ENCODE data around the gene CEP164.
A peak's percentile ranks its signal among the peaks of the same experiment; 100 is the strongest.

CEP164 gene
- 64.4 to 115 (median 92.2) reads per million in 4 experiments for total RNA-seq

DNA sequence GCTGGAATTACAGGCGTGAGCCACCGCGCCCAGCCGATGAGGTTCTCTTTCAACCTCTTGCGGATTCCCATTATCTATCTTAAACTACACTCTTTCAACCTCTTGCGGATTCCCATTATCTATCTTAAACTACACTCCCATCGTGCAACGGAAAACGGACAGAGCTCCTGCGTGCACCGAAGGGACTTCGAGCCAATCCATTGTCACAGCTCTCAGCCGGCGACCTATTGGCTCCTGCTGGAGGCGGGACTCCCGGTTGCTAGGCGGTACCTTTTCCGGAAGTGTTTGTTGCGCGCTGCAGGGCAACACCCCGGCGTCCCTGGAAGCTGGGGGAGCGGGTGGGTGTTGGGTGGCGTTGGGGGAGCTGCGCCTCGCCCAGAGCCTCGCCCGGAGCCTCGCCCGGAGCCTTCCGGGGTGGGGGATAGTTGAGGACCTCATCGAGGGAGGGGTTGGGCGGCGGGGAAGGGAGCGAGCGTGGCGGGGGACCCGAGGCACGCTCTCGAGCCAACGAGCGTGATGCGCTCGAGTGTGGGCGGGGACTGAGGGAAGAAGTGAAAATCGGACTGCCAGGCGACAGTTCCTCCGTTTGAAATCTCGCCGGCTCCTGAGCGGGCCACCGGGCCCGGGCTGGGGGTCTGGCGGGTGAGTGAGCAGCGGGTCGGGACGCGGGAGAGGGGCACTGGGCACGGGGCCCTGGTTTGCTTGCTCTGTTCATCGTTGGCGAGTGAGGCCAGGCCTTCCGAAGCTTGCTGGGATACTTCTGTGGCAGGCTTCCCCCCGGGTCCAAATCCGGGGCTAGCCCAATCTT lies at the start of gene CEP164:
CEP164 (plus strand) TSS at position 288 of the 808 bp plus-strand sequence. CDS start 10,733 bp downstream, outside the sequence.
- peak; percentile 87 for DNase-seq

DNA sequence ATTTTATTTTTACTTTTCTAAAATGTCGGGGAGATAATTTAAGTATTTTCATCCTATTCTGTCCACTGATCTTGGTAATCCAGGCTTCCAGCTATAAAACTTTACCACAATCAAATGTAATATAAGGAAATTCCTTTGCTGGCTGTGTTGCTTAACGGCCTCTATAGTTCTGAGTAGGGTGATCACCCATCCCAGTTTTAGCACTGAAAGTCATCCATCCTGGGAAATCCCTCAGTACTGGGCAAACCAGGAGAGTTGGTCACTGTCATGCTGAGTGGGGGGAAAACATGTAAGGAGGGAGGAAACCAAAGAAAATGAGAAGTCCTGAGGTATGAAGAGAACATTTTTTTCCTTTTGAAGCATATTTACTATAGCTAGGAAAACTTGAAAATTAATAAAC lies 49.3 kb upstream of the CEP164 start:
- no peak for DNase-seq

DNA sequence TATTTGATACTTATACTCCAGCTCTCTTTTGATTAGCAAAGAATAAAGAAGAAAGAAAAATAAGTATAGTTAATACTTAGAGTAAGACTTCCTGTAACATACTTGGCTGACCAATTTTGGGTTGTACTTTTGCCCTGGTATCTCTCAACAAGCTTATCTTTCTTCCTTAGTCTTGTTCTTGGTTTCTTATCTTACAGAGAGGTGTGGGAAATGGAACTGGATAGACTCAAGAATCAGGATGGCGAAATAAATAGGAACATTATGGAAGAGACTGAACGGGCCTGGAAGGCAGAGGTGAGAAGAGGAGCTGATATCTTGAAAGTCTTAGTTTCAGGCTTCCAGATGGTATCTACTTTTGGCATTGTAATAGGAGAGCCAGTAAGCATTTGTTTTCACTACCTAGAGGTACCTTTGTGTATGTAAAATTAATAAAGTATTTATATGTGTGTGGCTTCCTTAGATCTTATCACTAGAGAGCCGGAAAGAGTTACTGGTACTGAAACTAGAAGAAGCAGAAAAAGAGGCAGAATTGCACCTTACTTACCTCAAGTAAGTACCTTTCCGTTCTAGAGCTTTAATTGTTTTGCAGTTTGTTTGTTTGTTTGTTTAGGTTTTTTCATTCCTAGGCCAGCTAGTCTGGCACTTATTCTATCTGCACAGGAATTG lies 47.8 kb upstream of the CEP164 start:
- DNase-seq: no peak

DNA sequence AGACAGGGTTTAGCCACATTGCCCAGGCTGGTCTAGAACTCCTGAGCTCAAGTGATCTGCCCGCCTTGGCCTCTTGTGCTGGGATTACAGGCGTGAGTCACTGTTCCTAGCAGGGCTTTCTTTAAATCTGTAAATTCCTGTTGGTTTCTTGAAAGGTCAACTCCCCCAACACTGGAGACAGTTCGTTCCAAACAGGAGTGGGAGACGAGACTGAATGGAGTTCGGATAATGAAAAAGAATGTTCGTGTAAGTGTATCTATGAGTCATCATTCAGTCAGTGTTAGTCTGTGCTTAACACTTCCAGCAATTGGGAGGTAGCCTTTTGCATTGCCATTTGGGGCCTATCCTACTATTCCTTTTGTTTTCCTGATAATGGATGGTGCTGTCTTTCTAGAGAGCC lies 46.5 kb upstream of the CEP164 start:
- DNase-seq: no peak

DNA sequence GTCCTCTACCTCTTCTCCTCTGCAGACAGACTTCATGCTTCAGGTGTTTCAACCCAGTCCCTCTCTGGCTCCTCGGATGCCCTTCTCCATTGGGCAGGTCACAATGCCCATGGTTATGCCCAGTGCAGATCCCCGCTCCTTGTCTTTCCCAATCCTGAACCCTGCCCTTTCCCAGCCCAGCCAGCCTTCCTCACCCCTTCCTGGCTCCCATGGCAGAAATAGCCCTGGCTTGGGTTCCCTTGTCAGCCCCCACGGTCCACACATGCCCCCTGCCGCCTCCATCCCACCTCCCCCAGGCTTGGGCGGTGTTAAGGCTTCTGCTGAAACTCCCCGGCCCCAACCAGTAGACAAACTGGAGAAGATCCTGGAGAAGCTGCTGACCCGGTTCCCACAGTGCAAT lies 45.8 kb upstream of the CEP164 start:
- no peak for DNase-seq

DNA sequence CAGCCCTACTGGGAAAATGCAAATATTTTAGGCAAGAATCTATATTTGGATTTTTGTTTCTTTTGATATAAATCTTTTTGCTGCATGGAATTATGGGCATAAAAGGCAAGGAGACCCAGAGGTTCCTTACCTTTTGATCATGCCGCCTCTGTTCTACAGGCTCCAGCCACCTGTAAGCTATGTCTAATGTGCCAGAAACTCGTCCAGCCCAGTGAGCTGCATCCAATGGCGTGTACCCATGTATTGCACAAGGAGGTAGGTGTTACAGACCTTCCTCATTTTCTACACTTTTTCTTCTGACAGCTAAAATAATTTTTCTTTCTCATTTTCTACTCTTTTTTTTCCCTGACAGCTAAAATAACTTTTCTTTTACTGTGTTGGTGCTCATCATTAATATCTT lies 44.7 kb upstream of the CEP164 start:
- DNase-seq: no peak

DNA sequence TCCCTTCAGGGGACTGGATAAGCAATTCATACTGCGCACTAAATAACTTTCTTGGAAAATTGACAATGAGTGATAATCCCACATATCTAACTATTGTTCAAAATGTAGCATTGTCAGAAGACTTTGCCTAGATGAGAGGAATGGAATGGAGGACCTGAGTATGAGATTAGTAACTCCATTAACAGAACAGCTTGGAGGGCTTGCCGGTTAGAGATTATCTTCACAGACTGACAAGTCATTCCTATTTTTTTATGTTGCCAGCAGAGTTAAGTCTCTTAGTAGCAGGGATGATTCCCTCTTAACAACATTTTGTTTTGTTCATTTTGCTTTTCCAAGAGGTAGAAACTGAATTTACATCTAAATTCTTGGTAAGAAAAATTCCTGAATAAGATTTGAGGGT lies 43.6 kb upstream of the CEP164 start:
- no peak for DNase-seq

DNA sequence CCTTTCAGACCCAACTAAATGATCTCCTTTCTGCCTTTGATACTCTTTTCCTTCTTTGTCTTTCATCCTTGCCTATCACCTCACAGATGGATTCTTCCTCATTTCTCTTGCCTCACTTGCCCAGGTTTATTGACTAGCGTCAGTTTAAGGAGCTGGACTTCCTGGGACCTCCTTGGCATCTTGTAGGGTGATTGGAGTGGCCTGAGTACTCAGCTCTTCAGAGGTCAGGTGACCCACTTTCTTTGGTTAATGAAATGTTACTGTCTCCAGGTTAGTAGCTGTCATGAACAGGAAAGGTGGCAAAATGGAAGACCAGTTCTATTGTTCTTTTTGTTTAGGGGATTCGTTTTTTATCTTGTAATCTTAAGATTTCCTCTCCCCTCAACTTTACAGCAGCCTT lies 41.1 kb upstream of the CEP164 start:
- no peak for DNase-seq

DNA sequence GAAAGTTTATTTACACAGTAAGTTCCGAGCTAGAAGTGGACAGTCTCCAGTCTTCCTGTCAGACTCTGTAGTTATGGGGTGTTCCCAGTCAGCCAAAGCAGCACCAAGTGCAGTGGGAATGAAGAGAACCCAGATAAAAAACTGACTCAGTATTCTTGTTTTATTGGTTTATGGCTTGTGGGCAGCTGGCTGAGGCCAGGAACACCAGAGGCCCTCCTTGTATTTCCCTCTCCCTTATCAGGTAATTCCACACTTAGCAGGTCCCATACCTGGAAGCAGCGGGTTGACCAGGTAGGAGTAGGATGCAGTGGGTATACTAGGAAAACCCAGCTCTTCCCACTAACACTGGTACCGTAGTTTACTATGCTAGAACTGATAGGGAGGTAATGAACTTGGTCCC lies 40.0 kb upstream of the CEP164 start:
- DNase-seq: no peak

DNA sequence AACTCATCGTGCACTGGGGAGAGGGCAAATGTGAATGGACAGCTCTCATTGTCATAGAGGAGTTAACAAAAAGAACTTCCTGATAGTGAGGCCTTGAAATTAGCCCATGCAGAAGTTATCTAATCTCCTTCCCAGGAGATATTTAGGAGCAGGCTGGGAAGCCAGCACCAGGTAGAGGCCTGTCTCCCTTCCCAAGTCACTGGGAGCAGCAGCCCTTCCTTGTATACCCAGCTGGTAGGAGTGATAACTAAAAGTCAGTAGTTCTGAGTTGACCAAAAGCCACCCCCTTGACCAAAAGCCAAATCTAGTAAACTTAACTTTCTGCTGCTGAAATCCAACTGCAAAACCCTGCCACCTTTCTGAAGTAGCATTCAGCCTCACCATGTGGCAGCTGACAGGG lies 37.9 kb upstream of the CEP164 start:
- no peak for DNase-seq

DNA sequence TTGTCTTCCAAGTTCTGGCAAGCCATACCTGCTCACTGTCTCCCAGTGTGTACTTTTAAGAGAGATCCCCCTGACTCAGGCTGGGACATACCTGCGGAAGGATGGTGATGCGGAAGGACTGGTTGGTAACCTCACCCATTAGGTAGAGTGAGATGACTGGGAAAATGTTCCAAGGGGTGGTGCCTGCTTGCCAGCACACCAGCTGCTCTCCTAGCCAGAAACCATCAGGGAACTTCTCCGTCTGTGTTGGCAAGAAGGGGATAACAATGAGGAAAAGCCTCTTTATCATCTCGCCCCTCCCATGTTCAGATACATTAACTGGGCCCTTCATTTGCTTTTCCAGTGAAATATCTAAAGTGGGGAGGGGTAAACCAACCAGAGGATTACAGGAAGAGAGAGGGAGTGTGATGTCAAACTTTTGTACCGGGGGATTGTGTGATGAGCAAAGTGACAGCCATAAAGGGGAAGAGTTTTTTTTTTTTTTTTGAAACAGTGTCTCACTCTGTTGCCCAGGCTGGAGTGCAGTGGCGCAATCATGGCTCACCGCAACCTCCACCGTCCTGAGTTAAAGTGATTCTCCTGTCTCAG lies 36.8 kb upstream of the CEP164 start, which contains the start of gene BACE1-AS:
BACE1-AS (plus strand) TSS at position 538 of the 588 bp plus-strand sequence.
- no peak for DNase-seq

DNA sequence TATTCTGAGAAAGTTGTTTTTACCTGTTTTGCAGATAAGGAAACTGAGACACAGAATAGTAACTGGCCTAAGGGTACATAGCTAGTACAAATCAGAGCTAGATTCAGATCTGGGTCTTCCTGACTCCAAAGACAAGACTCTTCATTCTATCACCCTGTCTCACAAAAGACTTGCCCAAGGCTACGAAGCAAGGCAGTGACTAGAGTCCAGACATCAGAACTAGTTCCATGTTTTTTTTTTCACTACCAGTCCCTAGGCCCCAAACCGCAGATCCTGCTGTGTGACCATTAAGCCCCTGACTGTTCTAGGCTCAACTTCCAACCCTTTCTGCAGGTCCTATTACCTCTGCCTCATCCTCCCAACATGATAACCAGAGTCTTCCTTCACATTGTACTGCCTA lies 35.0 kb upstream of the CEP164 start:
- no peak for DNase-seq

DNA sequence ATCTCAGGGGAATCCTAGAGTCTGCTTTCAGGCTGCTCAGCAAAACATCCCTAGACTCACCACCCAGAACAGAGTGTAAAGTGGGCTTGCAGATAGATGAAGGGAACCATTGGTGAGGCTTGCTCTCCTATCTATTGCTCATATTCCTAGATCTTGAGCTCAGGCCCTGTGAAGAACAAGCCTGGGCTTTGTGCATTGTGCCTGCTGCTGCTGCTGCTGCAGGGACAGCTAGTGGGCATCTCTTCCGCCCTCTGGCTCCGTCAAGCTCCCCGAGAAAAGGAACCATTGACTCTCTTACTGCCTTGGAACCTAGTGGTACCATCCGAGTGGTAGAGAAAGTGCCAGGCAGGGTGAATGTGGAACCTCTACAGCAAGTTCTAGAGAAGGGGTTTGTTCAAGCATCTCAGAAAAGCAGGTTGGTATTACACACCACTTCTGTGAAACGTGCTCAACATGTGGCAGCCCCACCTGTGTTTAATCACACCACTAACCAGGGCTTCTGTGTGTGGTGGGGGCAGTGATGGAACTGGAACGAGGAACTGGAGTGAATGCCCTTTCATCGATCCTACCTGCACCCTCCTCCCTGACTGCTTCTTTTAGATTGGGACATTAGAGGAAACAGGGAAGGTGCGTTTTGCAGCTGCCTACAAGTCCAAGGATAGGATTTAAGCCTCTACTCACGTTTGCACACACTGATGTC lies 32.1 kb upstream of the CEP164 start:
- no peak for DNase-seq

DNA sequence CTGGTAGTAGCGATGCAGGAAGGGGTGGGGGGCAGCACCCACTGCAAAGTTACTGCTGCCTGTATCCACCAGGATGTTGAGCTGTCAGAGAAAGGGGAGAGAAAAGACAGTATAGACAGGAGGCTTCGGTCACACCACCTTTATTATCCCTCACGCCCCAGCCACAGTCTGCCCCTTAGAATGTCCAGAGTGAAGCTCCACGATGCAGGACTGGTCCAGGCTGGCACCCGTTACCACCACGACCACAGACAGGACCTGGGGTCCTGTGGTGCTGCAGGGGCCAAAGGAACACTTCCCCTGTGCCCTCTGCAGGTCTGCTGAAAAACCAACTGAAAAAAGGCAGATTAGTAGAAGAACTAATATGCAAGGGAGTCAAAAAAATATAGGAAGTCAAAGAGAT lies 30.8 kb upstream of the CEP164 start:
- DNase-seq: no peak

DNA sequence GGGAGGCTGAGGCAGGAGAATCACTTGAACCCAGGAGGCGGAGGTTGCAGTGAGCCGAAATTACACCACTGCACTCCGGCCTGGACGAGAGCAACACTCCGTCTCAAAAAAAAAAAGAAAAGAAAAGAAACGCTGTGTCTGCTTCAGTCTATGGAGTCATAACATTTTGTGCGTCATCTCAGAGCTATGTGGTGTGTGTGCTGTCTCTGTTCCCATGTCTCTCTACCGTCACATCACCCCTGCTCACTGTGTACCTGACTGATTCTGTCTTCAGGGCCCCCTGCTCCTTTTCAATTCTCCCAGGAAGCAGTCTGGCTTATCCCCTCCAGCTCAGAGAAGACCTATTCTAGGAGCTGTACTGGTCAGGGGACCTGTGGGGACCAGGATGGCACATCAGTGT lies 29.5 kb upstream of the CEP164 start:
- DNase-seq: no peak

DNA sequence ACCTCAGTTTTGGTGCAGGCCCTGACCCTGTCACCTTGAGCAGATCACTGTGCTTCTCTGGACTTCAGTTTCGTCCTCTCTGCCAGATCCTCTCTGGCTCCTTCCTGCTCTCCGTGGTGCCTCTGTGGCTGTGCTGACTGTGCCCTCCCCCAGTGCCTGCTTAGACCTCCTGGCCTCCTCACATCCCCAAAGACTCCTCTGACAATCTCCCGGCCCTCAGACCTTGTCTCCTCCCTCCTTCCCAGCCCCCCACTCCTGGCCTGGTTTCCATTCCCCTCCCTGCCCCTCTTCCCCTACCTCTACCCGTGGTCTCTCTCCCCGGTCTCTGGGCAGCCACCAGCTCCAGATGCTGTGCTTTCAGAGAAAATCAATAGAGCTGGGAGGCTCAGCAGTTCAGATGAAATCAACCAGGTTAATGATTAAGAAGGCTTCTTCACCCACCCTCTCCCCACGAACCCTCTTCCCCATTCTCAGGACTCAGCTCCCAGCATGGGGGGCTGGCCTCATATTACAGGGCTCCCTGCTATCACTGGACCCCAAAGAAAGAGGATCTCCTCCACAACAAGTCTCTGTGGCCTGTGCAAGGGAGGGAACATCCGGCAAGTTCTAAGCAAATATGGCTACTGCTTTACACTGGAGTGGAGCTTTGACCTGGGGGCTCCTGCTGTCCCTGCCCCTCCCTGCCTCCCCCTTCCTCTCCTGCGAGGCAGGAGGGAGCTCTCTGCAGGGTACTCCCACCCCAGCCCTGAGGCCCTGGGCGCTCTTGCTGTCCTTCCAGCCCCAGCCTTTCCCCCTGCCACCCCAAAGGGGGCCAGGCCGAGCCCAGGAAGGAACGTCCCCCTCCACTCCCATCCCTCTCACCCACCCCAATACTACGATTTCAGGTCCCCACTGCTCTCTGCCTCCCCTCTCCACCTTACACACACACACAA lies 28.0 kb upstream of the CEP164 start:
- no peak for DNase-seq

DNA sequence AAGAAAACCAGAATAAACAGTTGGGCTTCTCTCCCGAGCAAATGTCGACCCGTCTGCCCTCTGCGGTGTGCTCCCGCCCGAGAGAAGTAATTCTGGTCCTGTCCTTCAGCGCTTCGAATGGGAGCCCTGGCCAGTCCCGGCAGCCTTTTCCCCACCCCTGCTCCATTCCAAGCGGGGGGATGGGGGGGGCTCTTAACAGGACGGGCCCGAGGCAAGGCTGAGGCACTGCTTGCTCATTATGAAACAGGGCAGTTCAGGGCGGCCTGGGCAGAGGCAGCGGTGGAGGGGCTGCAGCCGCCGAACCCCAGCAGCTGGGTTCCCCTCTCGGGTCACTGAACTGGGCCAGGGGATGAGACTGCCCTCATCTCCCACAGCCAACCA lies 27.4 kb upstream of the CEP164 start:
- no peak for DNase-seq

DNA sequence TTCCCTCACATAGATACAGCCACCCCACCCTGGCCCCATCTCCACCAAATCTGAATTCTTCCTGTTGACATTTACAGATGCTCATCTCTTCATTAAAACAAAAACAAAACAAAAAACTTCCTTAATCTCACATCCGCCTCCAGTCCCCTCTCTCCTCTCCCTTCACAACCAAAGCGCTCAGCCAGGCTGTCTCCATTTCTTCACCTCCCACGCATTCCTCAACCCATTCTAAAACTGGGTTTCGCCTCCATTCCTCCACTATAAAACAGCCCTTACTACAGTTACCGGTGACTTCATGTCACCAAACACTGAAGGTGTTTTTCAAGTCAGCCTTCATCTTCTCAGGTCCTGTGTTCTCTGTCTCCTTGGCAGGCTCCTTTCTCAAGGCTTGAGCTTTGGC lies 26.9 kb upstream of the CEP164 start:
- no peak for DNase-seq

DNA sequence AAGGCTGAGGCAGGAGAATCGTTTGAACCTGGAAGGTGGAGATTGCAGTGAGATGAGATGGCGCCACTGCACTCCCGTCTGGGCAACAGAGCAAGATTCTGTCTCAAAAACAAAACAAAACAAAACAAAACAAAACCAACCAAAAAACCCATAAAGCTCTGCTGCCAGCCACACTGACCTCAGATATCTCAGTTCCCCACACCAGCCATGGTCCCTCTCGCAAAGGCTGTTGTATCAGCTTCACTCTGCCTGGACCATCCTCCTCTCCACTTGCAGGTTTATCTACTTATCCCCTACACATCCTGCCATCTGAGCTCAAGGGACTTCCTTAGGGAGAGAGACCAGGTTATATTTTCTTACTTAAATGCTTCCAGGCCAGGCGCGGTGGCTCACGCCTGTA lies 25.4 kb upstream of the CEP164 start:
- DNase-seq: no peak

DNA sequence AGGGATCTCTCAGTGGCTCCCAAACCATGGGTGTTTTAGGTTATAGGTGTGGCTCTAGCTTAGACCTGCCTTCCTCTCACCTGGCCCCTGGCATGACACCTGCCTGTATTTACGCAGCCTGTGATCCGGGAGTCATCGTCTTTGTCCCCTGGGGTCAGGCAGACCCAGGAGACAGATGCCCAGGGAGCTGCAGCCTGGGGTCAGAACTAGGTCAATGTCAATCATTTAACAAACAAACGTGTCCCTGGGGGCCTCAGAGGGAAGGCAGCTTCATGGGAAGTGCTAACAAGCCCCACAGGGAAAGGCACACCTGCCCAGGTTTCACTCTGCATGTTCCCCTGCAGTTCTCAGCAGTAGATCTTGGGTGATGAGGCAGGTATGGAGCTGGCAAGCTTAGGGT lies 24.6 kb upstream of the CEP164 start:
- no peak for DNase-seq

DNA sequence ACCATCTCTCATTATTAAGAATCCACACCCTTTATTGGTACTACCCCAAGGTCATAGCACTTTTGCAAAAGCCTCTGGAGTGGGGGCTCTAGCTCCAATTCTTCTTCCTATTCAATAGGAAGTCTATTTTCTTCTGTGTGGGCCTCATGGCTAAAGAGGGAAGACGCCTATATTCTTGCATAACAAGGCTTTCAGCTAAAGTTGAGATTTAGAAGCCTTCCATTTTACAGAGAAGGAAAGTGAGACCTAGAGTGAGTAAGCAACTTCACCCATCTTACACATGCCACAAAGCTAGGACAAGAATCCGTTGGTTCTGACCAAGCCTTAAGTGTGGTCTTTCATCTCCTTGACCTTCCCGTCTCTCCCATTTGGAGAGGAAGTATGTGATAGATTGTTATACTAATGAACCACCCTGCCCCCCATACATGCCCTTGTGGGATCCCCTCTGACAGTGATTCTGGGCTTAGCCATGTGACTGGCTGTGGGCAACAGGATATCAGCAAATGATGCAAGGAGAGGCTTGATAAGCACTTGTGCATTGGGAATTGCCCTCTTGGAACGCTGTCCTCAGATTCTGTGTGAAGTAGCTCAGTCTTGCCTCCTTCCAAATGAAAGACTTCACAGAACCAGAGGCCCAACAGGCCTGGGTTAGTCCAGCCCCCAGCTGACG lies 23.9 kb upstream of the CEP164 start:
- DNase-seq: no peak

DNA sequence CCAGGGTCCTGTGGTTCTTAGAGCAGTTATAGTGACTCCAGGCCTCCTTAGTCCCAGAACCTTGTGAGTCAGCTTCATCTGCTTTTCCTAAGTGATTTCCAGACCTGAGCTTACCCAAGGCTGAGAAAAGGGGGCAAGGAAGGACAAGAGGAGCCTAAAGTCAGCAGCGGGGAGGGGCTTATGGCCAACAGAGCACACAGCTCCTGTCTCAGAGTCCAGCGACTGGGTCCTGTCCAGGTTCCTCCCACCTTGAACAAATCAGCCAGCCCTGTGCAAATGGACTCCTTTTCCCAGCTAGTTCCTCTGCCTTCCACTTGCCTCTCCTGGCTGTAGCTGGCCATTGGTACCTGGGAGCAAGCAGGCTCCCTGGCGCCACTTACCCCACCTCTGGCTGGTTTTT lies 22.5 kb upstream of the CEP164 start:
- DNase-seq: no peak
